ENCODE data around the gene RYR2.

- TF ChIP-seq, protein P1, sequence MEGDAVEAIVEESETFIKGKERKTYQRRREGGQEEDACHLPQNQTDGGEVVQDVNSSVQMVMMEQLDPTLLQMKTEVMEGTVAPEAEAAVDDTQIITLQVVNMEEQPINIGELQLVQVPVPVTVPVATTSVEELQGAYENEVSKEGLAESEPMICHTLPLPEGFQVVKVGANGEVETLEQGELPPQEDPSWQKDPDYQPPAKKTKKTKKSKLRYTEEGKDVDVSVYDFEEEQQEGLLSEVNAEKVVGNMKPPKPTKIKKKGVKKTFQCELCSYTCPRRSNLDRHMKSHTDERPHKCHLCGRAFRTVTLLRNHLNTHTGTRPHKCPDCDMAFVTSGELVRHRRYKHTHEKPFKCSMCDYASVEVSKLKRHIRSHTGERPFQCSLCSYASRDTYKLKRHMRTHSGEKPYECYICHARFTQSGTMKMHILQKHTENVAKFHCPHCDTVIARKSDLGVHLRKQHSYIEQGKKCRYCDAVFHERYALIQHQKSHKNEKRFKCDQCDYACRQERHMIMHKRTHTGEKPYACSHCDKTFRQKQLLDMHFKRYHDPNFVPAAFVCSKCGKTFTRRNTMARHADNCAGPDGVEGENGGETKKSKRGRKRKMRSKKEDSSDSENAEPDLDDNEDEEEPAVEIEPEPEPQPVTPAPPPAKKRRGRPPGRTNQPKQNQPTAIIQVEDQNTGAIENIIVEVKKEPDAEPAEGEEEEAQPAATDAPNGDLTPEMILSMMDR (IDR thresholded peaks at IDR 0.05): no peak
- no peak for TF ChIP-seq POLR2A (IDR thresholded peaks at IDR 0.05)
Measured at GRCh38 chr1:237103021-237103420, 61.0 kb downstream of the RYR2 start.
